K562 (cell line): ENCODE results near the gene PRDM11. TPM values are rescaled to one million over a fixed set of nuclear protein-coding genes. Genes with fewer than 3 reads are reported as not detected.

Source experiments
- EP300 ChIP-seq: IDR thresholded peaks from 2 replicates; pipeline ENCODE4 v1.6.1; 2012; ENCODE audit warnings: low read length, improper control_type of control experiment
- ESRRA ChIP-seq: fragments of 450-650 bp; IDR thresholded peaks from 2 replicates; pipeline ENCODE4 v1.6.1; 2014; ENCODE audit warnings: low read depth, mild to moderate bottlenecking, moderate library complexity, borderline replicate concordance
- KDM2B ChIP-seq: fragments of 250-450 bp; sonication (Bioruptor Pico); IDR thresholded peaks from 2 replicates; pipeline ENCODE4 v1.8.0; 2021; ENCODE audit warnings: mild to moderate bottlenecking, moderate library complexity
- MBD2 ChIP-seq: sonication (generic); IDR thresholded peaks from 2 replicates; pipeline ENCODE4 v1.6.1; 2016; ENCODE audit warnings: low read depth, borderline replicate concordance
- NCOA2 ChIP-seq, 2 experiments: fragments of 450-650 bp; IDR thresholded peaks; 2 replicates each; pipeline ENCODE4 v1.6.1; 2018; ENCODE audit warnings: mild to moderate bottlenecking in 2 of 2, moderate library complexity in 1 of 2; ENCODE audit not compliant: partially characterized antibody in 2 of 2
- NR2C1 ChIP-seq, 2 experiments: fragments of 450-650 bp; IDR thresholded peaks; 2 replicates each; pipeline ENCODE4 v1.6.1; 2017; ENCODE audit warnings: mild to moderate bottlenecking in 2 of 2, antibody characterized with exemption in 1 of 2, inconsistent platforms in 1 of 2, missing compliant biosample characterization in 1 of 2, missing genetic modification characterization in 1 of 2
- NR4A1 ChIP-seq, 2 experiments: fragments of 250-450 bp in 1 of 2; fragments of 450-650 bp in 1 of 2; sonication (Bioruptor Pico) in 1 of 2; IDR thresholded peaks; 2 replicates each; pipeline versions ENCODE4 v1.4.0 to v1.6.1; 2016 to 2020; ENCODE audit warnings: mild to moderate bottlenecking in 2 of 2, missing compliant biosample characterization in 1 of 2, missing genetic modification characterization in 1 of 2, moderate library complexity in 1 of 2
- POU5F1 ChIP-seq: fragments of 150-350 bp; IDR thresholded peaks from 2 replicates; pipeline ENCODE4 v1.6.1; 2014; ENCODE audit warnings: borderline replicate concordance, low read length, low read depth, mild to moderate bottlenecking; ENCODE audit not compliant: partially characterized antibody
- RBM17 ChIP-seq: fragments of 200-400 bp; formaldehyde crosslinking; IDR thresholded peaks from 2 replicates; pipeline ENCODE4 v1.6.1; 2017; ENCODE audit warnings: low read depth, mild to moderate bottlenecking, low read length, borderline replicate concordance
- RNF2 ChIP-seq: sonication (generic); IDR thresholded peaks from 2 replicates; pipeline ENCODE4 v1.6.1; 2016
- TAL1 ChIP-seq: fragments of 450-650 bp; IDR thresholded peaks from 2 replicates; pipeline ENCODE4 v1.6.1; 2016; ENCODE audit warnings: mild to moderate bottlenecking
- XRCC4 ChIP-seq: IDR thresholded peaks from one replicate; pipeline ENCODE4 v1.6.1; 2011; ENCODE audit not compliant: insufficient read depth, insufficient read length; ENCODE audit errors: extremely low read depth
- YBX1 ChIP-seq: fragments of 450-650 bp; IDR thresholded peaks from 2 replicates; pipeline ENCODE4 v1.7.1; 2016; ENCODE audit warnings: mild to moderate bottlenecking
- ZBTB8A ChIP-seq: fragments of 450-650 bp; IDR thresholded peaks from 2 replicates; pipeline ENCODE4 v1.6.1; 2018; ENCODE audit warnings: mild to moderate bottlenecking, moderate library complexity; ENCODE audit not compliant: partially characterized antibody
- polyA plus RNA-seq, 8 experiments: library from polyadenylated mRNA; depleted of rRNA in 4 of 8; stranded (reverse) in 5 of 8; unstranded in 3 of 8; fragments of >200 nt; fragmentation: Nextera tagmentation in 2 of 8; fragmentation: Illumina TruSeq in 1 of 8; extraction: Ambion mirVana in 2 of 8; extraction: Trizol in 1 of 8; gene quantifications; 2 replicates each; pipeline versions ENCODE4 v1.2.1 to v1.2.3, GENCODE V29; 2011 to 2014; ENCODE audit warnings: inconsistent platforms in 1 of 8, missing spikeins in 1 of 8
- total RNA-seq, 7 experiments: library from RNA; depleted of rRNA in 6 of 7; stranded (reverse); fragments of >200 nt in 6 of 7; fragmentation: Illumina TruSeq in 2 of 7; extraction: Trizol in 2 of 7; gene quantifications; 2 replicates each; pipeline versions ENCODE4 v1.2.1 to v1.2.3, GENCODE V29; 2011 to 2021; ENCODE audit warnings: low replicate concordance in 1 of 7
- TF ChIP-seq, protein P1 (sequence below): IDR thresholded peaks from 2 replicates; pipeline ENCODE4 v1.6.1; 2016; ENCODE audit warnings: missing genetic modification characterization, missing compliant biosample characterization
- TF ChIP-seq, protein P2 (sequence below): sonication (generic); formaldehyde crosslinking; IDR thresholded peaks from 2 replicates; pipeline ENCODE4 v1.8.0; 2022; ENCODE audit warnings: mild to moderate bottlenecking, low read depth, missing genetic modification reagents
- TF ChIP-seq, protein P3 (sequence below): fragments of 450-650 bp; IDR thresholded peaks from 2 replicates; pipeline ENCODE4 v1.7.0; 2016; ENCODE audit warnings: borderline replicate concordance
- TF ChIP-seq, protein P4 (sequence below): fragments of 450-650 bp; IDR thresholded peaks from 2 replicates; pipeline ENCODE4 v1.6.1; 2016; ENCODE audit warnings: antibody characterized with exemption

PRDM11 gene
- total and polyA plus RNA-seq, 9 of the 15 experiments (the other 6 are each of a cell fraction or from before 2014, with no cell fraction given) = 0.01 to 1.1 (median 0.29) TPM

DNA sequence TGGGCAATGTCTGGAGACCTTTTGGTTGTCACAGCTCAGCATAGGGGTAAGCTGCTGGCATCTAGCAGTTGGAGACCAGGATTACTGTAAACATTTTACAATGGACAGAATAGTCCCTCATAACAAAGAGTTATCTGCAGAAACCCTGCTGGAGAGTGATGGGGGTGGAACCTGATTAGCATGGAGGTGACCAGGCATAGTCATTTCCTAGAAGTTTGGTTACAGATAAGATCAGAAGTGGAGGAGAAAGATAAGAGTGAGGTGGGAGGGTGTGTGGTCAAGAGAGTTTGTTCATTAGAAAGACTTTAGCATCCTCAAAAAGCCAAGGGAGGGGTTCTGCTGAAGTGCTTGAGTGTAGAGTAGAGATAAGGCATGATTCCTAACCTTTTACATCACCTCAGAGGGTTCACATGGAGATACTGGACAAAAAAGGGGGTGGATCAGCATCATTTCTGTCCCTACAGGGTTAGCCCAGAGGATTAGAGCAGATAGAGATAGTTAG lies 38.8 kb downstream of the PRDM11 start (continued):
- TF ChIP-seq, protein P1, sequence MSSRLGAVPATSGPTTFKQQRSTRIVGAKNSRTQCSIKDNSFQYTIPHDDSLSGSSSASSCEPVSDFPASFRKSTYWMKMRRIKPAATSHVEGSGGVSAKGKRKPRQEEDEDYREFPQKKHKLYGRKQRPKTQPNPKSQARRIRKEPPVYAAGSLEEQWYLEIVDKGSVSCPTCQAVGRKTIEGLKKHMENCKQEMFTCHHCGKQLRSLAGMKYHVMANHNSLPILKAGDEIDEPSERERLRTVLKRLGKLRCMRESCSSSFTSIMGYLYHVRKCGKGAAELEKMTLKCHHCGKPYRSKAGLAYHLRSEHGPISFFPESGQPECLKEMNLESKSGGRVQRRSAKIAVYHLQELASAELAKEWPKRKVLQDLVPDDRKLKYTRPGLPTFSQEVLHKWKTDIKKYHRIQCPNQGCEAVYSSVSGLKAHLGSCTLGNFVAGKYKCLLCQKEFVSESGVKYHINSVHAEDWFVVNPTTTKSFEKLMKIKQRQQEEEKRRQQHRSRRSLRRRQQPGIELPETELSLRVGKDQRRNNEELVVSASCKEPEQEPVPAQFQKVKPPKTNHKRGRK (tag) = no peak
- peak; percentile 95 for TF ChIP-seq EP300
- peak; percentile 94; the same call in 1 of the 2 replicates for TF ChIP-seq ESRRA
- TF ChIP-seq NCOA2 (IDR thresholded peaks at IDR 0.05; ENCODE audit: partially characterized antibody in 2 of 2) = peak; percentile 71 to 76
- no peak for TF ChIP-seq NR4A1 (CRISPR knock-in tag; IDR thresholded peaks at IDR 0.05)
- TF ChIP-seq NR4A1 (tag; IDR thresholded peaks at IDR 0.05) = no peak
- no peak; the same call in 1 of the 2 replicates for TF ChIP-seq MBD2
- TF ChIP-seq XRCC4 = no peak
- TF ChIP-seq YBX1 = no peak
- peak; percentile 53; the same call in 1 of the 2 replicates for TF ChIP-seq NR2C1 (IDR thresholded peaks at IDR 0.05)
- peak; percentile 80 for TF ChIP-seq NR2C1 (tag; IDR thresholded peaks at IDR 0.05)
- TF ChIP-seq RBM17 = no peak
- no peak for TF ChIP-seq KDM2B (CRISPR knock-in tag)
- TF ChIP-seq, protein P2, sequence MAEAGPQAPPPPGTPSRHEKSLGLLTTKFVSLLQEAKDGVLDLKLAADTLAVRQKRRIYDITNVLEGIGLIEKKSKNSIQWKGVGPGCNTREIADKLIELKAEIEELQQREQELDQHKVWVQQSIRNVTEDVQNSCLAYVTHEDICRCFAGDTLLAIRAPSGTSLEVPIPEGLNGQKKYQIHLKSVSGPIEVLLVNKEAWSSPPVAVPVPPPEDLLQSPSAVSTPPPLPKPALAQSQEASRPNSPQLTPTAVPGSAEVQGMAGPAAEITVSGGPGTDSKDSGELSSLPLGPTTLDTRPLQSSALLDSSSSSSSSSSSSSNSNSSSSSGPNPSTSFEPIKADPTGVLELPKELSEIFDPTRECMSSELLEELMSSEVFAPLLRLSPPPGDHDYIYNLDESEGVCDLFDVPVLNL = no peak
- no peak for TF ChIP-seq ZBTB8A
- peak; percentile 97 for TF ChIP-seq TAL1
- peak; percentile 81 for TF ChIP-seq RNF2
- TF ChIP-seq, protein P3, sequence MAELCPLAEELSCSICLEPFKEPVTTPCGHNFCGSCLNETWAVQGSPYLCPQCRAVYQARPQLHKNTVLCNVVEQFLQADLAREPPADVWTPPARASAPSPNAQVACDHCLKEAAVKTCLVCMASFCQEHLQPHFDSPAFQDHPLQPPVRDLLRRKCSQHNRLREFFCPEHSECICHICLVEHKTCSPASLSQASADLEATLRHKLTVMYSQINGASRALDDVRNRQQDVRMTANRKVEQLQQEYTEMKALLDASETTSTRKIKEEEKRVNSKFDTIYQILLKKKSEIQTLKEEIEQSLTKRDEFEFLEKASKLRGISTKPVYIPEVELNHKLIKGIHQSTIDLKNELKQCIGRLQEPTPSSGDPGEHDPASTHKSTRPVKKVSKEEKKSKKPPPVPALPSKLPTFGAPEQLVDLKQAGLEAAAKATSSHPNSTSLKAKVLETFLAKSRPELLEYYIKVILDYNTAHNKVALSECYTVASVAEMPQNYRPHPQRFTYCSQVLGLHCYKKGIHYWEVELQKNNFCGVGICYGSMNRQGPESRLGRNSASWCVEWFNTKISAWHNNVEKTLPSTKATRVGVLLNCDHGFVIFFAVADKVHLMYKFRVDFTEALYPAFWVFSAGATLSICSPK = no peak
- TF ChIP-seq, protein P4, sequence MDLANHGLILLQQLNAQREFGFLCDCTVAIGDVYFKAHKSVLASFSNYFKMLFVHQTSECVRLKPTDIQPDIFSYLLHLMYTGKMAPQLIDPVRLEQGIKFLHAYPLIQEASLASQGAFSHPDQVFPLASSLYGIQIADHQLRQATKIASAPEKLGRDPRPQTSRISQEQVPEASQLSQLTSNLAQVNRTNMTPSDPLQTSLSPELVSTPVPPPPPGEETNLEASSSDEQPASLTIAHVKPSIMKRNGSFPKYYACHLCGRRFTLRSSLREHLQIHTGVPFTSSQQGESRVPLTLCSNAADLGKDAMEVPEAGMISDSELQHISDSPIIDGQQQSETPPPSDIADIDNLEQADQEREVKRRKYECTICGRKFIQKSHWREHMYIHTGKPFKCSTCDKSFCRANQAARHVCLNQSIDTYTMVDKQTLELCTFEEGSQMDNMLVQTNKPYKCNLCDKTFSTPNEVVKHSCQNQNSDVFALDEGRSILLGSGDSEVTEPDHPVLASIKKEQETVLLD = peak; percentile 85
- no peak for TF ChIP-seq POU5F1
